GM19395 (cell line): ENCODE data around the gene COL5A1.

Experiments
- ATAC-seq: cut with Tn5 transposase; IDR thresholded peaks from one replicate; pipeline ENCODE4 v1.9.1; 2021; ENCODE audit warnings: mild to moderate bottlenecking, moderate library complexity; ENCODE audit not compliant: unreplicated experiment

Gene COL5A1

DNA sequence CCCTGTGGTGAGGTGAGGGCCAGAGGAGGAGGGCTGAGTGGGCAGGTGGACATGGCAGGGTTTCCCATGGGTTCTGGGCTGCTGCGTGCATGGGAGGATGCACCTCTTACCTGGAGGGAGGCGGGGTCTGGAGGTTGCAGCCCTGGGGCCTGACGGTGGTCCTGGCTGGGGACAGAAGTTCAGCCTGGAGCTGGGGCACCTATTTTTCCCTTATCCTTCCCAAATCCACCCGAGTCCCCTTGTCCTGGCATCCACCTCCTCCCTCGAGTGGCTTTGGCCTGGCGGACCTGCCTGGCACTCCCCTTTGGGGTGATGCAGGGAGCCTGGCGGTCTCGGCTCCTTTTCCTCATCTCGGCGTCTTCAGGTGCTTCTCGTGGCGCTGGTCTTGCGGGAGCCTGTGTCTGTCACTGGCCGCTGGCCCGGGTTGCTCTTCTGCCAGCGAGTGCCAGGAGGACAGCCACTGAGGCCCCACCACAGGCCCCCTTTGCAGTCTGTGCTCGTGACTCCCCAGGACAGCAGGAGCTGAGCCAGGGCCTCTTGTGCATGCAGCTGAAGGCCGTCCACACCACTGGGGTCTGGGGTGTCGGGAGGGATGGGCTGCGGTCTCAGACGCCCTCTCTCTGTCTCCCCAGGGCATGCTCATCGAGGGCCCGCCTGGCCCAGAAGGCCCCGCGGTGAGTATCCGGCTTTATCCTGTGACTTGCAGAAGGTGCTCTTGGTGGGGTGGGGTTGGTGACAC is 96.4 kb downstream of the COL5A1 start:
- ATAC-seq: no peak

DNA sequence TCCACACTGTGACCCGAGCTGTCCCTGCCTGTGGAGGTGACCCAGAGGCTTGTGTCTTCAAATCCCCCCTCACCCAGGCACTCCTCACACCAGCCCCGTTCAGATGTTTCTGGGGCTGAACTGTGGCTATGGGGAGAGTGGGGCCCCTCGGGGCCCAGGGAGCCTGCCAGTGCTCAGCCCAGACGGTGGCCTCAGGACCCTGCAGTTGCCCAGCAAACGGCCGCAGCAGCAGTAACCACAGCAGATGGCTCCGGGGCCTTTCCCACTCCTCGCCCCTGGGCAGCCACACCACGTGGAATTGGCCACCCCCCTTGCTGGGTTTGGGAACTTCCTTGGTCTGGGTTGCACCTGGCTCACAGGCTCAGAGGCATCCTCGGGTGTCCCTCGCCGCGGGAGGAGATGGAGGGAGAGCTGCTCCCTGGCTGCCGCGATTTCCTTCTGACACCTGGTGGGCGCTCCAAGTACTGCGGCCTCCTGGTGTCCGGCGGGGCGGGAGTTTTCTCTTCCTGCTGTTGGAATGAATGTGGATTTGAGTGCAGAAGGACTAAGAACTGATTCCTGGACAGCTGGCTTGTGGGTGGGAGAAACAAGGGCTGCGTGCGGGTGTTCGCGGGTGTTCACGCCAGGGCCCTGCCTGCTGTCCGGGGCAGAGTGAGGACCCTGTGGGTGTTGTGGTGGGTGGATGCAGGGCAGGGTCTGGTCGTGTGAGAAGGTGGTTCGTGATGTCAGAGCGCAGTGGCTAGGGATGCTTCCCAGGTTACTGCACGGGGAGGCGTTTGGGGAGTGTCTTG is 97.5 kb downstream of the COL5A1 start:
- no peak for ATAC-seq

DNA sequence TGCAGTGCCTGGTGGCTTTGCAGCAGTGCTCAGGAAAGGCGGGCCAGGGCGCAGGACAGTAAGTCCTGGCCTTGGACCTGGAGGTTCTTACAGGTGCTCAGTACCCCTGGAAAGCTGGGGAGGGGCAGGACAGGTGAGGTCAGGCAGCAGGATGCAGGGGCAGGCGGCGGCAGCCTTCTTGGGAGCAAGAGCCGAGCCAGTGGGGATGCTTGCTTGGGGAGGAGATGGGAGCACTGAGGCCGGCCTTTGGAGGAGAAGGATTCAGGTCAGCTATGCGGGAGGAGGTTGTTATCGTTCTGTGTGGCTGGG is 98.0 kb downstream of the COL5A1 start:
- ATAC-seq: no peak

DNA sequence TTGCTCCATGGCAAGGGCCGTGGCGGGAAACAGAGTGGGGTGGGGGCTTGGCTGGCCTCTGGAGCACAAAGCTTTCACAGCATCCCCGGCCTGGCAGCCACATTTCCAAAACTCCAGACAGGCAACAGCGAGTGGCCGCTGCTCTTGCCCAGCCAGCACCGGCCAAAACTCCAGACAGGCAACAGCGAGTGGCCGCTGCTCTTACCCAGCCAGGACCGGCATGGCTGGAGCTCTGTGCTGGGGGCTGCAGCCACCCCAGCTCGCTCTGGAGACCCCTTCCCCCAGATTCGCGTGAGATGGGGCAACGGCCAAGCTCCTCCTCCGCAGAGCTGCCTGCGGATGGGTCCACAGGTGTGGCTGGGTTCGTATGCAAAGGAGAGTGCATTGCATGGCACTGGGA is 98.5 kb downstream of the COL5A1 start:
- ATAC-seq: no peak

DNA sequence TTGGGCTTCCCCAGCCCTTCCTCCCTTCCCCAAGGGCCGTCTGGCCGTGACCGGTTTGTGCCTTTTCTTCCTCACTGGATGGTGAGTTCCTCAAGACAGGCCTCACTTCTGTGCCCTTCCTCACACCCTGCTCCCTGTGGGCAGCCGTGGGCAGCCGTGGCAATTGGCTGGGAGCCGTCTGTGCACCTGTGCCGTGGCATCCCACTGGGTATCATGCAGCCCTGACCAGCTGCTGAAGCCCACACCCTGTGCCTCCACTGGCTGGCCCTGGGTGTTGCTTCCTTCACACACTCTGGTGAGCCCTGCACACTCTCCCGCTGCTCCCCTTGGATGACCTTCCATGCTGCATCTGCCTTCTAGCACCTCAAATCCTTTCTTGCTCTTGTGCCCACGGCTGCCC is 100.2 kb downstream of the COL5A1 start:
- ATAC-seq: no peak

DNA sequence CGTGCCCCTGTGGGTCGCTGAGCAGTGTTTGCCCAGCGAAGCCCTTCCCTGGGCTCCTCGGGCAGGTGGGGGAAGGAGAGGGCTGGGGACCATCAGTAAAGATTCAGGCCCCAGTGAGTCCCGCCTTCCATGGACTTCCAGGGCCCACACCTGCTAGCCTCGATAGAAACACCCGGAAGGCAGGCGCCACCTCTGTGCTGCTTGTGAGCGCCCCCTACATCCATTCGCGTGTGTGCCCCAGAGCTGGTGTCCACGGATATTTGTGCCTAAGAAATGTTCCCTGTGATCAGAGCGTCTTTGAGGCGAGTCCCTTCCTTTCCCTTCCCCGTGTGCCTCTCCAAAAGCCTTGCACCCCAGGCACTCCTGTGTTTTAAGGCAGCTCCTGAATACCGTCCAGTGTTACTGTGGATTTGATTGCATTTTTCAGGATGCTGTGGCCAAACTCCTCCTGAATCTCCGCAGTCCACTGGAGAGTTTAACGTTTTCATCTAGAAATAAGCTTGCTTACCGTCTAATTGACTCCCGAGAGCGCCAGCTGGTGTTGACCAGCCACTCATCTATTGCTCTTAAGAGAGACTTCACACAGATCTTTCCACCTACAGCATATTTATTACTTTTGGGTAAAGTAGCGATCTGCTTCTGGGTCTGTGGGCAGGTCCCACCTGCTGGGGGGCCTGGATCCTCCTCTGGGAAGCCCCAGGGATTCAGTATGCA is 101.4 kb downstream of the COL5A1 start:
- no peak for ATAC-seq

DNA sequence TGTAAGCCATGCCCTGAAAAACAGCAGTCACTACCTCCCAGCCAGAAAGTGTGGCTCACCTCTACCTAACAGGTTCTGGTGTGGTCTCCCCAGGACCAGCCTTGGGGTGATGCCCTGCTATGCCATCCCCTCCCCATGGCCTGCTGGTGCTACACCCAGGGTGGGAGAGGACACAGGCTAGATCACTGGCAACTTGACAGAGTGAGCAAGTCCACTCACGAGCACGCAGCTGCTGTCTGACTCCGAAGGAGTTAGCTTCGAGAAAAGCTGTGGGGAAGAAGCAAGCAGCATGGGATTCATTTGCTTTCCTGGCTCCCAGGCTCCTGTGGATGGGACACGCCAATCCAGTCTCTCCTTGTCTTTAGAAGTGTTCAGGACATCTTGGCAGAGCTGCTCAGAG is 102.2 kb downstream of the COL5A1 start:
- ATAC-seq: no peak

DNA sequence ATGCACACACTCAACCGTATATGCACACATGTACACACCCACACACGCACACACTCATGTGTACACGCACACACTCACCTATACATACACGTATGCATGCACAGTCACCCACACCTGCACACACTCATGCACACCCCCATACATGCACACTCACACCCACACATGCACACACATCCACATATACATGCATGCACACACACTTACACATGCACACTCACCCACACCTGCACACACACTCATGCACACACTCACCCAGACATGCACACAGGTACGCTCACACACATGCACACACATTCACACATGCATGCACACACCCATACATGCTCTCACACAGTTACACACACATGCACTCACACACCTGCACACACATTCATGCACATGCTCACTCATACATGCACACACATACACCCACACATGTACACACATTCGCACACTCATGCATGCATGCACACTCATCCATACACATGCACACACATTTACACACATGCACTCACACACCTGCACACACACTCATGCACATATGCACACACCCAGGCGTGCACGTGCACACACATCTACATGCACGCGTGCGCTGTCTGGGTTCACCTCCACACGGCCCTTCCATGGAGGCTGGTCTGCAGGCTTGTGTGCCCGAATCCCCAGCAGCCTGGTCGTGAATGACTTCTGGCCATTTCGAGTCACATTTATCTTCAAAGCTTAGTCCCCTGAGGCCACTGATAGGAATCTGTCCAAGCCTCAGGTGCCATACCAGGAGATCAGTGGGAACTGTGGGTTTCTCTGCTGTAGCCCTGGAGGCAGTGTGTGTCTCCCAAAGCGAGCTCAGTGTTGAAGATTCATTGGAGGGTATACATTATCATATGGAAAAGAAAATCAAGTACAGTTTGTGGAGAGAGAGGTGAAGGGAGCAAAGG is 103.0 kb downstream of the COL5A1 start:
- no peak for ATAC-seq

DNA sequence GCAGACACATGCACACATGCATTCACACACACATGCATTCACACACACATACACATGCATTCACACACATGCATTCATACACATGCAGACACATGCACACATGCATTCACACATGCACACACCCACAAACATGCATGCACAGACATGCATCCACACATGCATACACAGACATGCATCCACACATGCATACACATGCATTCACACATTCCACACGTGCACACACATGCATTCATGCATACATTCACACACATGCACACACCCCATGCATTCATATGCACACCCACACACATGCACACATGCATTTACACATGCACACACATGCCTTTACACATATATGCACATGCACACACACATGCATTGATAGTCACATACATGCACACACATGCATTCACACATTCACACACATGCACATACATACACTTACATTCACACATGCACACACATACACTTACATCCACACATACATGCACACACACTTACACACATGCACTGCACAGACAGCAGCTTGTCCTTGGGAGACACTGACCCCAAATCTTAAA is 106.4 kb downstream of the COL5A1 start:
- ATAC-seq: no peak

DNA sequence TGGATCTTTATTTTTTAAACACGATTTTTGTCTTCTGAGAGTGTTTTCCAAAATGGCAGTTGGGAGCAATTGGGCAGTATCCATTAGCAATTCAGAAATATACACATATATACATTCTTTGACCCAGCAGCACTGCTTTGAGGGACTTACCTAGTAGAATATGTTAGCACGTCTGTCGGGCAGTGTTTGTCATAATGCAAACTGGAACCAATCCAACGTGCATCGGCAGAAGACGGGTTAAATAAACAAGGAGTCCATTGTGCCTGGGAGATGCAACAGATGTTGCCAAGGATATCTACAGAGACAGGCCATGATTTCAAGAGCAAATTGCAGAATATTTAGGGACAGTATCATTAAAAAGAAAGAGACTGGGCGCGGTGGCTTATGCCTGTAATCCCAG is 107.0 kb downstream of the COL5A1 start:
- ATAC-seq: no peak

DNA sequence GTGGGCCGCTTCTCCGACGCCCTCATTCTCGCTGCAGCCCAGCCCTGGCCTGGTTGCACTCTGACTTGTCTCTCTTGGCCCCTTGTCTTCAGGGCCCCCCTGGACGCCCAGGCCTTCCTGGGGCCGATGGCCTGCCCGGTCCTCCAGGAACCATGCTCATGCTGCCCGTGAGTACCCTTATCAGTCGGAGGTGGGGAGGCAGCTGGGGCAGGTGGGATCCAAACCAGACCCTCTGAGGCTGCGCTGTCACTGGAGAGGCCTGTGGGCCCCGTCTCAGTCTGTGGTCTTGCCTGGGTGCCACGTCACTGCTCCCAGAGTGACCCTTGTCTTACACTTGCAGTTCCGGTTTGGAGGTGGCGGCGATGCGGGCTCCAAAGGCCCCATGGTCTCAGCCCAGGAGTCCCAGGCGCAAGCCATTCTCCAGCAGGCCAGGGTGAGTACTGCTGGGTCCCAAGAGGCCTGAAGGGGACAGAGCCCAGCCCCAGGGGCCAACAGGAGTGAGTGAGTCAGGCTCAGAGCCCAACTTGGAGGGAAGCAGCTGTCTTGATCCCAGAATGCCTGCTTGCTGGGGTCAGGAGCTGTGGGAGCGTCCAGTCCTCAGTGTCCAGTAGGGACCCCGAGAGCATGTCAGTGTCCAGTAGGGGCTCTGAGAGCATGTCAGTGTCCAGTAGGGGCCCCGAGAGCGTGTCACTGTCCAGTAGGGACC is 109.0 kb downstream of the COL5A1 start:
- ATAC-seq: no peak

DNA sequence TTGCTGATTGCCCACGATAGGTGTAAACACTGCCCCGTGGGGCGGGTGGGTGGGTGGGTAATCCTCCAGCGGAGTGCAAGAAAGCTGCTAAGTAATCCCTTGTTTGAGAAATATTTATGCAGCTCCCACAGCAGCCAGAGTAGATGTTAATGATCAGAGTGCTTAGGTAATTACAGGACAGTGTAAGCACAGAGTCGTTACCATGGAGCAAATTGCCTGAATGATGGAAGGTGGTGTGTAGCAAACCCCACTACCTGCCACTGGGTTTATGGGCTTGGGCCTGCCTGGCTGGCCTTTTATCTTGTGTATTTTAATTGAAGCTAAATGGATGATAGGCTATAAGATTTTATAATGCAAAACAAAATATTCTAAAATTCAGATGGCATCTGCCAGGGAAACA is 110.0 kb downstream of the COL5A1 start:
- ATAC-seq: no peak

DNA sequence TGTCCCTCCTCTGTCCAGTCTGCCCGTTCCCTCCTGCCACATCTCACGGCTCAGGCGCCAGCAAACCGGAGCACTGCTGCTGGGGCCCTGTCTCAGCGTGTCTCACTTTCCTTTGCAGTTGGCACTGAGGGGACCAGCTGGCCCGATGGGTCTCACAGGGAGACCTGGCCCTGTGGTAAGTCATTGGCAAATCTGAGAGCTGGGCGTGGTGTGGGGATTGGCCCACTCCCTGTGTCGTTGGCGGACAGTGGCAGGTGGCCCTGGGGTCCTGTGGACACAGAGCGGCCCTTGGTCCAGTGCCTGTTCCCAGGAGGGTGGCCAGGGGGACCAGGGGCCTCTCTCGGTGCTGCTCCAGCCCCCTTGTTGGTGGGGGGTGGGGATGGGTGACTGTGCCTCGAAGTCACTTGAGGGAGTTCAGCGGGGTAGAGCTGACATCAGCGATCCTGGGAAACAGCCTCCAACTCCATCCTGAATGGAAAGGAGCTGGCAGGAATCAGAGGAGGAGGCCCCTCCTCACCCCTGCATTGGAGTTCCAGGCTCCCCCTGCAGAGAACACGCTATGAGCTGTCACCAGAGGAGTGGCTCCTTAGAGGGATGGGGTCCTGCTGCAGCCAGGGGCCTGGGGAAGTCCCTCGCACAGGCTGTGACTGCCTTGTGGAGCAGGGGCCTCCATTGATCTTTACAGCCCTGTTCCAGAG is 111.0 kb downstream of the COL5A1 start:
- no peak for ATAC-seq

DNA sequence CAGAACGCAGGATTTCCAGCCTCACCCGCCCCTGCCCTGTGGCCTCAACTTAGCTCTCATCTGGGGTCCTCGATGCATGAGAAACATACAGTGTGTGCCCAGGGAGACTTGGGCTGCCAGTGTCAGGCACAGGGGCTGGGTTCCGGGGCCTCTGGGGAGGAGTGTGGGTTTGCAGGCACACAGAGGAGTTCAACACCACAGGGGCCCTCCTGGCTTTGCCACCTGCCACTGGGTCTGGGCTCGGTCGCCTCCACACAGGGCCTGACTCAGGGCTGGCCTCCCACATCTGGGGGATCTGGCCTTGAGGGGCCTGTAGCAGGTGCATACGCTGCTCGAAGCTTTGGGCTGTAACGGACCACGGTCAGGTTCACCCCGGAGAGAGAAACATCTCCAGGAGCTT is 111.6 kb downstream of the COL5A1 start:
- ATAC-seq: no peak

DNA sequence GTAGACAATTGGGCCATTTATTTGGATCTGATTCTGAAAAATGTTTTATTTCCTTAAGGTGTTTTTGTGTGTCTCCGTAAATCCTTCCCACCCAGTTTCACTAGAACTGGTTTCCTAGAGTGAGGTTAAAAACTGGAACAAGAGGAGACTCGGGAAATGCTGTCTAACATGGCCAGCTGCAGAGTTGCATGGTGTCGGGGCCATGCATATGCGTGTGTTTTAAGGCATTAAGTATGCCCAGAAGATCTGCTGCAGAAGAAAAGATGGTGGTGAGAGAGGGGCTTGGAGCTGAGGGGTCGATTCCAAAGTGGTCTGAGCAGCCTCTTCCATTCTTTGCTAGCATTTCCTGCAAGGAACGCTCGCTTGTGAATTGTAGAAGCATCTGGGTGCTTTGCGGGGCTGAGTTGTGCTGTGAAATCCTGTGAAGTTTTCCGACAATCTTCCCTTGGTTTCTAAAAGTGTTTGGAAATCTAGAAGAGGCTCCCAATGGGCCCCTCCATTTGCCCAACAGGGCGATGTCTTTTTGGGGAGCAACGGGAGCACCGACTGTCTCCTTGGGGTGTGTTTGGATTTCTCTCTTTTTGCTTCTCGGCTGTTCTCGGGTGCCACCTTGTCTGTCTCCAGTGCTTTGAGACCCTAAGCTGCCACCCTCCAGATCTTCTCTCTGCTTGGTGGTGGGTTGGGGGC is 113.8 kb downstream of the COL5A1 start:
- ATAC-seq: no peak

DNA sequence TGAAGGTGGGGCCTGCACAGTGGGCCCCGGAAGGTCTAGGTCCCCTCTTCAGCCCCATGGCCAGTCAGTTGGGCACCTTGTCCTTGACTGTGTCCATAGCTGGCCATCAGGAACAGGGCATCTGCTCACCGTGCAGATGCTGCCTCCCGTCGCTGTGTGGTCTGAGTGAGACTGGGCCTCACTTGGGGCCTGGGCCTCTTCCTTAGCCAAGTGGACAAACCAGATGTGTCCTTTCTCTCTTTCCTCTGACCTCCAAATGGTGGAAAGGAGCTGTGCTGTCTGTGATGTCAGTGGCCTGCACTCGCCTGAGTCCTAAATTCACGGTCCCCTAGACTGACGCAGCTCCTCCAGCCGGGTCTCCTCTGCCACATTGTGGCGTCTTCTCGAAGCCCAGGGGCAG is 114.5 kb downstream of the COL5A1 start:
- no peak for ATAC-seq

DNA sequence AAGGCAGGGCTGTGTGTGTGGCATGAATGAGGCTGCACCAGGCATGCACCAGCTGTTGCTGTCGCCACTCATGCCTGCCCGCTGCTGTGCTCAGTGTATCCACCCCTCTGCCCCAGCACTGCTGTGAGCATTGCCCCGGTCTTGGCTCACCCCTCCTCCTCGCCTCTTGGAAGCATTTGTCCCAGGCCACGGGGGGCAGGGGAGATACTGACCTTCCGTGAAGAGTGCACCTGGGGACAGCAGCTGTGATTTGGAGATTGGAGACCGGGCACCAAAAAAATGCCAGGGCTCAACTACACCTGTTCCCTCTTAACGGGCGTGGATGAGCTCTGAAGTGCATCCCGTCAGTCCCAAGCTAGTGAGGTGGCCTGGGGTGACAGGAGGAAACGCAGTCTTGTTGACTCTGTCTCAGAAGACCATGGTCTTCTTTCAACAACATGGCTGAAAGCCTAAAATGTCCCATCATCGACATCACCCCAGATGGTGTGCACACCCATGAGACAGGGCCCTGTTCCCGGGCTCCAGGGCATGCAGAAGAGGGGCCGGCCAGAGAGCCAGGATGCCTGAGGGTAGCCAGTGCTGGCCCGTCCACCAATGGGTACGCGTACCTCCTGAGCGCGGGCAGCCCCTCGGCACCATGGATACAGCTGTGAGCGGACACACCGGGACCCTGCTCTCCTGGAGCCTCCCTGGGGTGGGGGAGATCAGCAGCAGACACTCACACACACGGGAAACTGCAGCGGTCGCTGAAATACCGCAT is 115.8 kb downstream of the COL5A1 start:
- ATAC-seq: no peak

DNA sequence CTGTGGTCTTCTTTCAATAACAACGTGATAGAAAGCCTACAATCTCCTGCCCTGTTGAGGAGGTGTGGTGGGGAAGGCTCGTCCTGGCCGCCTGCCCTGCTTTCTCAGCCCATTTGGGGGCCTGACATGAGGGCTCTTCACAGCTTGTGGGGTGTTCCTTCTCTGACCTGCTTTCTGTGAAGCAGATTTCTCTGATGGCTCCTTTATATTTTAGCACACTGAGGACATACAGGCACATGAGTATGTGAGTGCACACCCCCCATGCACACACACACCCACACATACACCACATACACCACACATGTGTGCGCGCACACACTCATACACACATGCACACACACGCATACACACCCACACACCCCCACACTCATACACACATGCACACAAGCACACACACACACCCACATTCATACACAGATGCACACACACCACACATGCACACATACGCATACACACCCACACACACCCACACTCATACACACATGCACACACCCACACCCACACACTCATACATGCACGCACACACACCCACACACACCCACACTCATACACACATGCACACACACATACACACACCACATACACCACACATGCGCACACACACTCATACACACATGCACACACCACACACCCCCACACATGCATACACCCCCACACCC is 117.5 kb downstream of the COL5A1 start:
- no peak for ATAC-seq
